Adrenal gland (tissue), 12 donors: ENCODE results near the gene IL3RA. TPM values are rescaled to one million over a fixed set of nuclear protein-coding genes. Genes with fewer than 3 reads are reported as not detected.

Experiments used
- DNase-seq, 7 donors: peaks; one replicate each; pipeline ENCODE4 v3.0.0-alpha.2; 2019 to 2020
- H3K27ac ChIP-seq, 5 donors: fragments of 200-600 bp; sonication (generic) in 4 of 5; 1 replicate in 3 of 5; 2 replicates in 2 of 5; pipeline versions ENCODE4 v1.5.1 to v1.8.0; 2016 to 2020; ENCODE audit warnings: mild to moderate bottlenecking in 1 of 5
- H3K27me3 ChIP-seq: fragments of 200-600 bp; 2 replicates; pipeline ENCODE4 v1.8.0; 2021
- H3K36me3 ChIP-seq, 2 donors: fragments of 200-600 bp; replicated peaks in 1 of 2; 1 replicate in 1 of 2; 2 replicates in 1 of 2; pipeline versions ENCODE4 v1.5.1 to v1.8.0; 2018 to 2022
- H3K4me1 ChIP-seq, 2 donors: fragments of 200-600 bp; replicated peaks in 1 of 2; 1 replicate in 1 of 2; 2 replicates in 1 of 2; pipeline versions ENCODE4 v1.5.1 to v1.8.0; 2018 to 2021
- H3K4me3 ChIP-seq, 4 donors: fragments of 200-600 bp; sonication (generic) in 3 of 4; one replicate each; pipeline ENCODE4 v1.5.1; 2016 to 2018
- H3K9me3 ChIP-seq, 3 donors: fragments of 200-600 bp; sonication (generic) in 1 of 3; replicated peaks in 1 of 3; 1 replicate in 2 of 3; 2 replicates in 1 of 3; pipeline versions ENCODE4 v1.5.1 to v1.8.0; 2016 to 2021
- POLR2A ChIP-seq, 2 donors: fragments of 450-650 bp; IDR thresholded peaks; one replicate each; pipeline ENCODE4 v1.6.1; 2017; ENCODE audit warnings: antibody characterized with exemption in 2 of 2, mild to moderate bottlenecking in 2 of 2, moderate library complexity in 1 of 2
- WGBS, 4 donors: extraction: QIAGEN DNeasy Blood & Tissue Kit in 2 of 4; methylation state at CpG; one replicate each; pipeline versions ENCODE4 v1.1.5 to v1.1.7; 2013 to 2017; 5-methylcytosine and 5-hydroxymethylcytosine counted together
- intact Hi-C, 2 donors: fragments of 100-400 bp; cut with DNase I; formaldehyde crosslinking; loops; one replicate each; pipeline versions ENCODE4 v1.14.1 to v1.15.0; 2022 to 2023
- polyA plus RNA-seq, 3 donors: library from polyadenylated mRNA; stranded (reverse); fragments of 200-250 nt in 2 of 3; fragments of 350-450 nt in 1 of 3; fragmentation: Illumina TruSeq in 1 of 3; extraction: RNeasy Lipid Tissue Mini Kit (QIAGEN cat#74804) in 1 of 3; gene quantifications; one replicate each; pipeline ENCODE4 v1.2.3, GENCODE V29; 2013 to 2014
- total RNA-seq, 9 donors: library from RNA; depleted of rRNA in 4 of 9; stranded (reverse); fragments of >200 nt in 4 of 9; fragments of 120-200 nt in 1 of 9; fragmentation: NEBNext Ultra II Directional in 1 of 9; extraction: Animal tissue kit (Norgen Biotek cat#: 25700) in 1 of 9; gene quantifications; one replicate each; pipeline versions ENCODE4 v1.1.0 to v1.2.4, GENCODE V29; 2013 to 2023
- TF ChIP-seq, protein P1 (sequence below), 6 experiments: fragments of 450-650 bp in 4 of 6; fragments of 200-600 bp in 2 of 6; sonication (generic) in 1 of 6; IDR thresholded peaks; 1 replicate in 5 of 6; 2 replicates in 1 of 6; pipeline versions ENCODE4 v1.5.1 to v1.8.0; 2016 to 2021; ENCODE audit warnings: antibody characterized with exemption in 6 of 6, mild to moderate bottlenecking in 2 of 6, moderate library complexity in 1 of 6
- donor health status: healthy with polysubstance abuse.
- donor health status: Bipolar disorder and iron deficiency.
- donor health status: DM: yes; HTN: yes; CAD: no.
- donor health status: DM: no; HTN: no; CAD: no.
- donor health status: DM: no; HTN: no; CAD: no.
- donor health status: DM: yes; HTN: yes; CAD: no.

The IL3RA gene
- total and polyA plus RNA-seq, 12 donors, result 1.4 to 7.4 (median 3.1) TPM

DNA sequence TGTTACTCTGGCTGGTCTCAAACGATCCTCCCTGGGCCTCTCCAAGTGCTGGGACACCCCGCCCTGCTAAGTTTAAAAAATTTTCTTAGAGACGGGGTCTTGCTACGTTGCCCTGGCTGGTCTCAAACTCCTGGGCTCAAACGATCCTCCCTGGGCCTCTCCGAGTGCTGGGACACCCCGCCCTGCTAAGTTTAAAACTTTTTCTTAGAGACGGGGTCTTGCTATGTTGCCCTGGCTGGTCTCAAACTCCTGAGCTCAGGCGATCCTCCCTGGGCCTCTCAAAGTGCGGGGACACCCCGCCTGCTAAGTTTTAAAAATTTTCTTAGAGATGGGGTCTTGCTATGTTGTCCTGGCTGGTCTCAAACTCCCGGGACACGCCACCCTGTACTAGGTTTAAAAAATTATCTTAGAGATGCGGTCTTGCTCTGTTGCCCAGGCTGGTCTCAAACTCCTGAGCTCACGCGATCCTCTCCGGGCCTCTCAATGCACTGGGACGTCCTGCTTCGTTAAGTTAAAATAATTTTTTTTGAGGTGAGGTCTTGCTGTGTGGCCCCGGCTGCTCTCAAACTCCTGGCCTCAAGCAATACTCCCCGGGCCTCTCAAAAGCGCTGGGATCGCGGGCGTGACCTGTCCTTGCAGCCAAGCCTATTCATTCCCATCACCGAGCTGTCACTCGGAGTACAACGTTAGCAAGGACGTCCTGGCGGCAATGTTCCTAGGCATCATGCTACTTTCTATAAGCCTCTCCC lies 54.2 kb downstream of the IL3RA start:
- Histone ChIP-seq H3K27me3 (no peaks in the 10 kb centered on the region), H3K36me3 (peaks cover 0 to 51% of the 10 kb centered on the region in 2 donors), H3K27ac (peak overlapping the region; percentile 98 to 100 (median 99)), H3K4me3 (peak overlapping the region in 3 of 4 donors; percentile 59 to 99 (median 86)), H3K4me1 (peaks cover 14 to 16% of the 10 kb centered on the region in 2 donors), H3K9me3 (no peaks in the 10 kb centered on the region)
- WGBS, 4 donors, result 41 to 65% (median 45%) methylated on average over 21 to 30 of the region's 30 CpGs
- DNase-seq, result peak in 6 of 7 donors; percentile 43 to 75 (median 62)
- intact Hi-C loops, result loop anchor here (10.0 kb wide), 2 partner anchors 54 to 66 kb away; no protein-coding TSS in a partner anchor
- TF ChIP-seq, protein P1, sequence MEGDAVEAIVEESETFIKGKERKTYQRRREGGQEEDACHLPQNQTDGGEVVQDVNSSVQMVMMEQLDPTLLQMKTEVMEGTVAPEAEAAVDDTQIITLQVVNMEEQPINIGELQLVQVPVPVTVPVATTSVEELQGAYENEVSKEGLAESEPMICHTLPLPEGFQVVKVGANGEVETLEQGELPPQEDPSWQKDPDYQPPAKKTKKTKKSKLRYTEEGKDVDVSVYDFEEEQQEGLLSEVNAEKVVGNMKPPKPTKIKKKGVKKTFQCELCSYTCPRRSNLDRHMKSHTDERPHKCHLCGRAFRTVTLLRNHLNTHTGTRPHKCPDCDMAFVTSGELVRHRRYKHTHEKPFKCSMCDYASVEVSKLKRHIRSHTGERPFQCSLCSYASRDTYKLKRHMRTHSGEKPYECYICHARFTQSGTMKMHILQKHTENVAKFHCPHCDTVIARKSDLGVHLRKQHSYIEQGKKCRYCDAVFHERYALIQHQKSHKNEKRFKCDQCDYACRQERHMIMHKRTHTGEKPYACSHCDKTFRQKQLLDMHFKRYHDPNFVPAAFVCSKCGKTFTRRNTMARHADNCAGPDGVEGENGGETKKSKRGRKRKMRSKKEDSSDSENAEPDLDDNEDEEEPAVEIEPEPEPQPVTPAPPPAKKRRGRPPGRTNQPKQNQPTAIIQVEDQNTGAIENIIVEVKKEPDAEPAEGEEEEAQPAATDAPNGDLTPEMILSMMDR (IDR thresholded peaks at IDR 0.05), result no peak
- no peak for TF ChIP-seq POLR2A (IDR thresholded peaks at IDR 0.05)

DNA sequence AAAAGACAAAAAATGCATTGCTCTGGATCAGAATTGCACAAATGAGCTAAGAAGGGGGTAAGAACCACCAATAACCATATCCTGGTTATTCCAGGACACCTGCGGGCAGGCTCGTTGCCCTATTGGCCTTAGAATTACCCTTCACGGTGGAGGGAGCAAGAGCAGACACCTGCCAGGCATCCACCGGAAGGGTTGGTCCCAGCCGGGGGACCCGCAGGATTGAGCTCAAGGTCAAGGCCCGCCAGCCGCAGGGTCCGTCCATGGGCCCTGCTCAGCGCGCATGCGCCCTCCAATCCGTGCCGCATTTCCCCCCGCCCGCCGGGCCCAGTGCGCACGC lies 54.8 kb downstream of the IL3RA start:
- DNase-seq, result peak in 5 of 7 donors; percentile 88 to 96 (median 94)
- H3K27me3 ChIP-seq, result no peaks in the 10 kb centered on the region
- intact Hi-C loops, result loop anchor here (10.0 kb wide), 2 partner anchors 53 to 67 kb away; no protein-coding TSS in a partner anchor
- TF ChIP-seq, protein P1 (IDR thresholded peaks at IDR 0.05), result no peak
- TF ChIP-seq POLR2A (IDR thresholded peaks at IDR 0.05), result no peak
- peak overlapping the region; percentile 98 to 100 (median 99) for H3K27ac ChIP-seq
- peak overlapping the region in 3 of 4 donors; percentile 59 to 99 (median 86) for H3K4me3 ChIP-seq
- peaks cover 14 to 16% of the 10 kb centered on the region in 2 donors for H3K4me1 ChIP-seq
- H3K36me3 ChIP-seq, result peaks cover 0 to 46% of the 10 kb centered on the region in 2 donors
- H3K9me3 ChIP-seq, result no peaks in the 10 kb centered on the region
- 0 to 4% (median 0%) methylated on average over 2 to 19 of the region's 19 CpGs for WGBS, 4 donors

DNA sequence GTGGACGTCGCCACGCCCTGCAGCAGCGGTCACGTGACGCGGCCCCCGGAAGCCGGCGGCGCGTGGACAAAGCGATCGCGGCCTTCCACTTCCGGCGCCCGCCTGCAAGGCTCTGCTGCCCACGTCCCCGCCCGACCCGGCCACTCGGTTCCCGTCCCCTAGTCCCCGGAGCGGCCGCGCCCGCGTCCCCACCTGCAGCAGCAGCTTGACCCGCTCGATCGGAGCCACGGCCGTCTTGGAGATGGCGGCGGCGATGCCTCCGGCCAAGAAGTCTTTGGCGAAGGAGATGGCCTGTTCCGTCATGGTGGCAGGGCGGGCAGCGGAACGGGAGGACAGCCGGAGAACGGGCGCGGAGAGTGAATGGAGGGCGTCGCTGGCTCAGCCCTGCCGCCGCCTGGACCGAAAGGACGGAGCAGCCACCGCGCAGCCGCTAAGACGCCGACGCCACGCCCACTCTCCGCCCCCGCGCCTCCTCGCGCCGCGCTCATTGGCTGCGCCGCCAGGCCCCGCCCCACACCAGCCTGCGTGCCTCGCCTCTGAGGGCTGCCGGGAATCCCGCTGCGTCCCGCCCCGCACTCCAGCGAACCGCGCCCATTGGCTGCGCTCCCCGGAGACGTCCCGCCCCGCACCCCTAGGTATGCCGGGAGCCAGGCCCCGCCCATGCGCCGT lies 55.3 kb downstream of the IL3RA start, which contains the start of gene SLC25A6:
SLC25A6 (minus strand) TSS at position 407 of the 669 bp plus-strand sequence; CDS start at position 303, 104 bp downstream.
- Histone ChIP-seq H3K4me1 (peaks cover 14 to 16% of the 10 kb centered on the region in 2 donors), H3K4me3 (peak within 1 kb of the TSS; percentile 59 to 99 (median 80)), H3K27ac (peak within 1 kb of the TSS; percentile 98 to 100 (median 99)), H3K27me3 (no peaks in the 10 kb centered on the region), H3K36me3 (peaks cover 0 to 41% of the 10 kb centered on the region in 2 donors), H3K9me3 (no peaks in the 10 kb centered on the region)
- WGBS, 4 donors, result 0% methylated on average over 10 to 90 of the region's 90 CpGs
- peak; percentile 98 to 99 (median 99) for DNase-seq
- intact Hi-C loops, result loop anchor here (10.0 kb wide), 2 partner anchors 53 to 67 kb away; no protein-coding TSS in a partner anchor
- TF ChIP-seq, protein P1 (IDR thresholded peaks at IDR 0.05), result peak in 3 of 6 experiments; percentile 9 to 54 (median 37)
- TF ChIP-seq POLR2A (IDR thresholded peaks at IDR 0.05), result peak; percentile 87 to 90
